K562 (cell line): Measurements from ENCODE around the gene MON2. TPM values are rescaled to one million over a fixed set of nuclear protein-coding genes. Genes with fewer than 3 reads are reported as not detected.

Experiments used
- EZH2 ChIP-seq: IDR thresholded peaks from 2 replicates; pipeline ENCODE4 v1.6.1; 2012; ENCODE audit warnings: low read depth, mild to moderate bottlenecking, inconsistent platforms, low read length, borderline replicate concordance
- MAX ChIP-seq: sonication (generic); formaldehyde crosslinking; IDR thresholded peaks from 2 replicates; pipeline ENCODE4 v1.9.0; 2022; ENCODE audit warnings: mild to moderate bottlenecking, missing genetic modification reagents
- MEF2D ChIP-seq: conservative IDR thresholded peaks from 2 replicates; pipeline ENCODE4 v1.6.1; 2016; ENCODE audit warnings: low read depth, missing genetic modification characterization, missing compliant biosample characterization
- NCOA4 ChIP-seq: fragments of 450-650 bp; IDR thresholded peaks from 2 replicates; pipeline ENCODE4 v1.6.1; 2018; ENCODE audit warnings: mild to moderate bottlenecking; ENCODE audit not compliant: partially characterized antibody
- NUFIP1 ChIP-seq: fragments of 450-650 bp; IDR thresholded peaks from 2 replicates; pipeline ENCODE4 v1.6.1; 2018; ENCODE audit not compliant: partially characterized antibody
- RBM15 ChIP-seq: fragments of 200-400 bp; formaldehyde crosslinking; IDR thresholded peaks from 2 replicates; pipeline ENCODE4 v1.6.1; 2018; ENCODE audit warnings: mild to moderate bottlenecking, low read length, moderate library complexity; ENCODE audit not compliant: insufficient read depth
- SNIP1 ChIP-seq: fragments of 450-650 bp; IDR thresholded peaks from 2 replicates; pipeline ENCODE4 v1.7.1; 2017; ENCODE audit warnings: low read depth, mild to moderate bottlenecking
- TCF7 ChIP-seq: sonication (generic); IDR thresholded peaks from 2 replicates; pipeline ENCODE4 v1.6.1; 2016; ENCODE audit warnings: antibody characterized with exemption, borderline replicate concordance
- ZKSCAN8 ChIP-seq: fragments of 200-800 bp; sonication (Bioruptor generic); IDR thresholded peaks from 2 replicates; pipeline ENCODE4 v1.6.1; 2016; ENCODE audit warnings: missing genetic modification characterization, missing compliant biosample characterization
- ZNF551 ChIP-seq: fragments of 250-450 bp; sonication (Bioruptor Pico); IDR thresholded peaks from 2 replicates; pipeline ENCODE4 v1.5.0; 2021; ENCODE audit warnings: mild to moderate bottlenecking, moderate library complexity
- polyA plus RNA-seq, 8 experiments: library from polyadenylated mRNA; depleted of rRNA in 4 of 8; stranded (reverse) in 5 of 8; unstranded in 3 of 8; fragments of >200 nt; fragmentation: Nextera tagmentation in 2 of 8; fragmentation: Illumina TruSeq in 1 of 8; extraction: Ambion mirVana in 2 of 8; extraction: Trizol in 1 of 8; gene quantifications; 2 replicates each; pipeline versions ENCODE4 v1.2.1 to v1.2.3, GENCODE V29; 2011 to 2014; ENCODE audit warnings: inconsistent platforms in 1 of 8, missing spikeins in 1 of 8
- total RNA-seq, 7 experiments: library from RNA; depleted of rRNA in 6 of 7; stranded (reverse); fragments of >200 nt in 6 of 7; fragmentation: Illumina TruSeq in 2 of 7; extraction: Trizol in 2 of 7; gene quantifications; 2 replicates each; pipeline versions ENCODE4 v1.2.1 to v1.2.3, GENCODE V29; 2011 to 2021; ENCODE audit warnings: low replicate concordance in 1 of 7
- TF ChIP-seq, protein P1 (sequence below): sonication (generic); formaldehyde crosslinking; IDR thresholded peaks from 2 replicates; pipeline ENCODE4 v1.8.0; 2022; ENCODE audit warnings: missing genetic modification reagents, mild to moderate bottlenecking, borderline replicate concordance
- TF ChIP-seq, protein P2 (sequence below): fragments of 450-650 bp; IDR thresholded peaks from 2 replicates; pipeline ENCODE4 v1.6.1; 2016

Gene MON2
- total and polyA plus RNA-seq, 9 of the 15 experiments (the other 6 are each of a cell fraction or from before 2014, with no cell fraction given), result 3.6 to 31.6 (median 16.8) TPM

GRCh38 chr12:62517887-62518286 is 51.3 kb downstream of the MON2 start (continued):
- TF ChIP-seq, protein P1, sequence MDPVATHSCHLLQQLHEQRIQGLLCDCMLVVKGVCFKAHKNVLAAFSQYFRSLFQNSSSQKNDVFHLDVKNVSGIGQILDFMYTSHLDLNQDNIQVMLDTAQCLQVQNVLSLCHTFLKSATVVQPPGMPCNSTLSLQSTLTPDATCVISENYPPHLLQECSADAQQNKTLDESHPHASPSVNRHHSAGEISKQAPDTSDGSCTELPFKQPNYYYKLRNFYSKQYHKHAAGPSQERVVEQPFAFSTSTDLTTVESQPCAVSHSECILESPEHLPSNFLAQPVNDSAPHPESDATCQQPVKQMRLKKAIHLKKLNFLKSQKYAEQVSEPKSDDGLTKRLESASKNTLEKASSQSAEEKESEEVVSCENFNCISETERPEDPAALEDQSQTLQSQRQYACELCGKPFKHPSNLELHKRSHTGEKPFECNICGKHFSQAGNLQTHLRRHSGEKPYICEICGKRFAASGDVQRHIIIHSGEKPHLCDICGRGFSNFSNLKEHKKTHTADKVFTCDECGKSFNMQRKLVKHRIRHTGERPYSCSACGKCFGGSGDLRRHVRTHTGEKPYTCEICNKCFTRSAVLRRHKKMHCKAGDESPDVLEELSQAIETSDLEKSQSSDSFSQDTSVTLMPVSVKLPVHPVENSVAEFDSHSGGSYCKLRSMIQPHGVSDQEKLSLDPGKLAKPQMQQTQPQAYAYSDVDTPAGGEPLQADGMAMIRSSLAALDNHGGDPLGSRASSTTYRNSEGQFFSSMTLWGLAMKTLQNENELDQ, result no peak
- TF ChIP-seq SNIP1 (no peak), RBM15 (no peak), EZH2 (no peak), MAX (CRISPR knock-in tag) (no peak), MEF2D (tag) (no peak), TCF7 (no peak), NCOA4 (no peak), ZNF551 (CRISPR knock-in tag) (no peak), ZKSCAN8 (no peak), NUFIP1 (no peak)
- TF ChIP-seq, protein P2, sequence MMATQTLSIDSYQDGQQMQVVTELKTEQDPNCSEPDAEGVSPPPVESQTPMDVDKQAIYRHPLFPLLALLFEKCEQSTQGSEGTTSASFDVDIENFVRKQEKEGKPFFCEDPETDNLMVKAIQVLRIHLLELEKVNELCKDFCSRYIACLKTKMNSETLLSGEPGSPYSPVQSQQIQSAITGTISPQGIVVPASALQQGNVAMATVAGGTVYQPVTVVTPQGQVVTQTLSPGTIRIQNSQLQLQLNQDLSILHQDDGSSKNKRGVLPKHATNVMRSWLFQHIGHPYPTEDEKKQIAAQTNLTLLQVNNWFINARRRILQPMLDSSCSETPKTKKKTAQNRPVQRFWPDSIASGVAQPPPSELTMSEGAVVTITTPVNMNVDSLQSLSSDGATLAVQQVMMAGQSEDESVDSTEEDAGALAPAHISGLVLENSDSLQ, result no peak
